ENCODE results near the gene SCNN1B.

SCNN1B gene

DNA sequence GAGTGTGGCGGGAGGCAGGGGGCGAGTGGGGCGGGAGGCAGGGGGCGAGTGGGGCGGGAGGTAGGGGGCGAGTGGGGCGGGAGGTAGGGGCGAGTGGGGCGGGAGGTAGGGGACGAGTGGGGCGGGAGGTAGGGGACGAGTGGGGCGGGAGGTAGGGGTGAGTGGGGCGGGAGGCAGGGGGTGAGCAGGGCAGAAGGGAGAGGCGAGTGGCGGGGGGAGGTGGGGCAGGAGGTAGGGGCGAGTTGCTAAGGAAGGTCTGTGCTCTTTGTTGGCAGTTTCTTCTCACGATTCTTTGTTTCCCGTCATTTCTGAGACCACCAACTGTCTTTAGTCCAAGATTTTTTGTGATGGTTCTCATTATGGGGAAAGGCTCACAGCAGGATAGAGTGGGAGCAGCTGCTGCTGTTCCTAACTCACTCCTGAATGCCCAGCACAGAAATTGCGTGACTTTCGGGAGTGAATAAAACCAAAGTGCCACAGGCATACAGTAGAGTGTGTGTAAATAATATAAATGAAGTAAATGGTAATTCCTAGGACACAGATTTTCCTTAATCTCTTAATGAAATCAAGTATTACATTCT, 106.2 kb downstream of the SCNN1B start:
- DNase-seq: no peak

DNA sequence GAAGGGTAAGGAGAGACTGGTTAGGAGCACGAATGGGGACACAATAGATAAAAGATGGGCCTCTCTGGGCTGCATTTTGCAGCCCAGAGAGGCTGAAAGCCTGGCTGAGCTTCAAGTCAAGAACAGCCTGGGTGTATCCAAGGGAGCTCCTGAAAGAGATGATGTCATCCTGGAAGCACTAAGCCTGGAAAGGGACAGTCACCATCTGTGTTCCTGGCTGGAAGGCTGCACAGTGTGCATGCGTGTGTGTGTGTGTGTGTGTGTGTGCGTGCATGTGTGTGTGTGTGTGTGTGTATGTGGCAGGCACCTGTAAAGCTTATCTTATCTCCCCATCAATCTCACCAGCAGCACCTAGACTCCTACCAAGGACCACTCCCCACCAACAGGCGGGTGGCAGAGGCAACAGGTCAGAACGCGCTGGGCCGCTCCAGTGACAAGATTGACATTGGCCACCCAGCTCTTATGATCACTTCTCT, 106.8 kb downstream of the SCNN1B start:
- DNase-seq: no peak

DNA sequence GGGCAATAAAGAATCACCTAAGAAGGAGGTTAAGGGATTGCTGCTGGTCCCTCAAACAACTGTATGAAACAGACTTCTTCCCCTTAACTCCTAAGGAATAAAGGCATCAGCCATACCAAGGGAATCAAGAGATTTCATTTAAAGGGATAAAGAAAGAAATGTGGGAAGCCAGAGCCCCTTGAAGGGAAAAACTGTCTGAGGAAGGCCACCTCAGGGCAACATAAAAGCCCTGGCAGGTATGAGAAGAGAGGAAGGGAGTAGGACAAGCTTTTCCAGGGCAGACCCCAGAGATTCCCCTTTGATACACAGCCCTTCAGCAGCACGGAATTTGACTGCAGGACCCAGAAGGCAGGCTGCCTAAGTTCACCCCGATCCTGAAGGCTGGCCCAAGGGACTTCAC, 107.4 kb downstream of the SCNN1B start:
- DNase-seq: no peak

DNA sequence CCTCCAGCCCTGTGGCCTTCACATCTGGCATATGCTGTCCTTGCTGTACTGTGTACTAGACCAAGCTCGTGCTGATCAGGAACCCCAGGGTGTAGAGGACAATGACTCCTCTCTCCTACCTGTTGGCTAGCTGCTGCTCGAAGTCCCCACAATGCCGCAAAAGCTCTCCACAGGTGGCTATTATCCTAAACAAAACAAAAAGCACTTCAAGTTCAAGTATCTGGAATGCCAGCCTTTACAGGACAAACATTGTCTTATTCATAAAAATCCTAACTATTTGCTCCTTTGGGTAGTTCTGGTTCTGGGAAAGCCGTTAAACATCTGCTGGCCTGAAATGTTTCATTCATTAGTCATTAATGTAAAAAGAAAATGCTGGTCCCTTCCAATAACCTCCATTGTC, 108.1 kb downstream of the SCNN1B start:
- DNase-seq: no peak

DNA sequence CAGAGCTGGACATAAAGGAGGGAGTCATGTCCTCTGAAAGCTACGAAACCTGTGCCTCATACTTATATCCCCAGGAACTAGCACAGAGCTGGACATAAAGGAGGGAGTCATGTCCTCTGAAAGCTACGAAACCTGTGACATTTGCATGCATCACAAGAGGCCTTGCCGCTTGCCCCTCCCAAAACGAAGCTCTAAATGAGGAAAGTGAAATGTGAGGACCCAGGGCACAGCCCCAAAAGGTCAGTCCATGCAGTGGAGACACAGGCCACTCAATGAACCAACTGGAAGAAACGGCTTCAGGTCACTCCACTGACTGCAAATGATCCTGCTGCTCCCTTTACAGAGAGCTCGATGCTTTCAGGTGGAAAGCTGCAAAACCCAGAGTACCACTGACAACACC, 112.6 kb downstream of the SCNN1B start:
- no peak for DNase-seq

DNA sequence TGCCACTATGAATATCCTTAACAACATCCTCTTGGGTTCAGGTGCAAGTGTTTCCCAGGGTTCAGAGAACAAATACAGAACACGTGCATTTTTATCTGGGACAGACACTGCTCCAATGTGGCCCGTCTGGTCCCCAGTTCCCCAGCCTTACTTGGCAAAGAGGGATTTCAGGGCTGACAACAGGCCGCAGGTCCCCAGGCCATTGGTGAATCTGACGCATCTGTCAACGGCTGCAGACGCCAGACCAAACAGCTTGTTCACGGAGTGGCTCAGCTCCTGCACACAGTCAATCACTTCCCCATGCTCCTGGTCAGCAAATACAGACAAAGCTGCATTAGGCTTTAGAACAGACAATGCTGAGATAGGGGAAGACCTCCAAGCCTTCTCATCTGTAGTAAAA, 114.7 kb downstream of the SCNN1B start:
- DNase-seq: no peak

DNA sequence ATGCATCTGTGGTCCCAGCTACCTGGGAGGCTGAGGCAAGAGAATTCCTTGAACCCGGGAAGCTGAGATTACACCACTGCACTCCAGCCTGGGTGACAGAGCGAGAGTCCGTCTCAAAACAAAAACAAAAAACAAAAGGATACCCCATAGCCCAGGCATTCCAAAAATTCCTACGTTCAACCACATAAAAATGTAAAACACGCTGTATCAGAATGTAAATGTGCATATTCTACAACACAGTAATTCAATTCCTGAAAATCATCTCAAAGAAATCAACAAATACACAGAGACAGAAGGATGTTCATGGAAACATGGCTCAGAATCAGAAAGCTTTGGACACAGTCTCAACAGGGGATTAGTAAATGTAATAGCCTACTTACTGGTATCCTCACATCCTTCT, 117.9 kb downstream of the SCNN1B start:
- DNase-seq: no peak

DNA sequence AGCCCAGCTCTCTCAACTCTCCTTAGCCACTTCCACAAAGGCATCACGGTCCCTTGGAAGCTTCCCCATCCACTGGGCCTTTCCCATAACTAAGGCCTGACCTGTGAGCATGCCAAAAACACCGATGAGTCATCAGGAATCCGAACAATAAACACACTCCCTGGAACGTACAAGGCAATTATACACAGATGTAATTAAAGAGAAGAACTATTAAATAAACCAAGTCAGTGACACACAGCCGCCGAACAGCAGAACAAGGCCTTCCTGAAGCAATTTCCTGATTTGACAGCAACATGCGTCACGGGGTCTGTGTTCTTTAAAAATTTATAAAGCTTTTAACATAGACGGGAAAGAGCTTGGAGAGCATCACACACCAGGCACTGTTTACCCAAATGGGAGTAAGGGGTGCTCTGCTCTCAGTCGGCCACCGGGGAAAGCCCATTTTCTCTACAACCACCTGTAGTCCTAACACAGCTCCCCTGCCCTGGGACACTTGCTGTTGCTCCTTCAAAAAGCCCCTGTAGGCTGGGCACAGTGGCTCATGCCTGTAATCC, 121.5 kb downstream of the SCNN1B start:
- peak; percentile 49 for DNase-seq

DNA sequence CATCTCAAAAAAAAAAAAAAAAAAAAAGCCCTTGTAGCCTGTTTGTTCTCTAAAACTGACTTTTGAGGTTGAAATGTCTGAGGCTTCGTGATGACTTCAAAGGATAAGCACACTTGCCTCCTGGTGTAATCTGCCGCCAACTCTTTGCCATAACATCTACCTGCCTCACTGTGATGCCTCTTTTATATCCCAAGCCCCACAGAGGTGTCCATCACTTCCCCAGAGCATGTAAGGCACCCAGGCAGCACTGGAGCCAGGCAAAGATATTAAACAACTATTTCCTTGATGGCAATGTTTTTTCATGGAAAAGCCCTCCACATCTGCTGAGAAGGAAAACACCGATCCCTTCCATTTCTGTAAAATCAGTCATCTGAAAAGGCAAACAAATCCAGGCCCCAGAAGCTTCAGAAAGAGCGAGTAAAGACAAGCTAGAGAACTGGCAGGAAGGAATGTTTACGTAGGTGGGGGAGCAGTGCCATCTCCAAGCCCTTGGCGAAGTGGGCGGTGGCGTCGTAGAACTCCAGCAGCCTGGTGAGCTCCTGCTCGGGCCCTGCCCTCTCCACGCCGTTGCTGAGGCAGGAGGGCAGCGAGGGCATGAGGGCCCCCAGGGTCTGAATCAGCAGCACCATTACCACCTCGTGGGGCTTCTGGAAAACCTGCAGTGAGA, 122.3 kb downstream of the SCNN1B start:
- DNase-seq: no peak

DNA sequence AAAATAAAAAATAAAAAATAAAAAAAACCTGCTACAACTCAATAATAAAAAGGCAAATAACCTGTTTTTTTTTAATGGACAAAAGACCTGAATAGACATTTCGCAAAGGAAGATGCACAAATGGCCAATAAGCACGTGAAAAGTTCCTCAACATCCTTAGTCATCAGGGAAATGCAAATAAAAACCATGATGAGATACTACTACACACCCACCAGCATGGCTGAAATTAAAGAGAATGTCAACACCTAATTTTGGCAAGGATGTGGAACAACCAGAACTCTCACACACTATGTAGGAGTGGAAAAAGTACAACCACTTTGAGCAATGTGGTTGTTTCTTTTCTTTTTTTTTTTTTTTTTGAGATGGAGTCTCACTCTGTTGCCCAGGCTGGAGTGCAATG, 126.2 kb downstream of the SCNN1B start:
- no peak for DNase-seq

Data from NCI-H226 (cell line).